ENCODE results near the gene SYNM. TPM values are rescaled to one million over a fixed set of nuclear protein-coding genes. Genes with fewer than 3 reads are reported as not detected.

The SYNM gene
- total RNA-seq, 1 donor from 2014 or later = 19.5 TPM

DNA sequence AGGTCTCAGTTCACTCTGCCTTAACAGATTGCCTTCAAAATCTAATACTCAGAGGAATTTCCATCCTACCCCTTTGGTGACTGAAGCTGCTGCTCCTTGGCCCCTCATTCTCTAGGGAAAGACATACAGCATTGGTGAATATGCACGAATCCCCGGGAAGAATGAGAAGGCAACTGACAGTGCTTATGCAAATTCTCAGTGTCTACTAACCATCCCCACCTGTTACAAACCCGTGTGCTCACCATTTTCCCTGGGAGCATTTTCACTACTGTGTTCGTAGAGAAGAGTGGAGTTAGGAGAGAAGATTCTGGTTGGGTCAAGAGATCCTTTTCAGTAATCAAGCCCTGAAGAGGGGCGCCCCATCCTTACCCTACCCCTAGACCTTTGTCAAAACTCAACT is 37.7 kb downstream of the SYNM start:
- Histone ChIP-seq H3K4me1 (no peaks in the 10 kb centered on the region), H3K36me3 (peaks cover 4% of the 10 kb centered on the region), H3K27me3 (no peaks in the 10 kb centered on the region), H3K4me3 (no peak overlapping the region), H3K9me3 (no peaks in the 10 kb centered on the region), H3K27ac (no peak overlapping the region)
- ATAC-seq (no peak), DNase-seq (no peak)
- no peak for TF ChIP-seq CTCF (IDR thresholded peaks at IDR 0.05)
- intact Hi-C loops (cut with DNase I) = no loop called here

GRCh38 chr15:99143242-99143641 is 38.4 kb downstream of the SYNM start:
- no peak for TF ChIP-seq CTCF (IDR thresholded peaks at IDR 0.05)
- intact Hi-C loops (cut with DNase I) = no loop called here
- no peak for DNase-seq
- no peak for ATAC-seq
- H3K27ac ChIP-seq = no peak overlapping the region
- H3K4me3 ChIP-seq = no peak overlapping the region
- no peaks in the 10 kb centered on the region for H3K36me3 ChIP-seq
- no peaks in the 10 kb centered on the region for H3K9me3 ChIP-seq
- no peaks in the 10 kb centered on the region for H3K4me1 ChIP-seq
- no peaks in the 10 kb centered on the region for H3K27me3 ChIP-seq

- TF ChIP-seq CTCF (IDR thresholded peaks at IDR 0.05) = no peak
- no peak overlapping the region for H3K4me3 ChIP-seq
- H3K4me1 ChIP-seq = no peaks in the 10 kb centered on the region
- H3K27ac ChIP-seq = no peak overlapping the region
- DNase-seq = no peak
- H3K27me3 ChIP-seq = no peaks in the 10 kb centered on the region
- H3K36me3 ChIP-seq = no peaks in the 10 kb centered on the region
- intact Hi-C loops (cut with DNase I) = no loop called here
- ATAC-seq = peak; percentile 79
- H3K9me3 ChIP-seq = no peaks in the 10 kb centered on the region
Measured at GRCh38 chr15:99143655-99144610, 39.1 kb downstream of the SYNM start.

- Histone ChIP-seq H3K27me3 (no peaks in the 10 kb centered on the region), H3K27ac (no peak overlapping the region), H3K36me3 (no peaks in the 10 kb centered on the region), H3K4me3 (no peak overlapping the region), H3K4me1 (no peaks in the 10 kb centered on the region), H3K9me3 (no peaks in the 10 kb centered on the region)
- intact Hi-C loops (cut with DNase I) = no loop called here
- no peak for DNase-seq
- ATAC-seq = no peak
- no peak for TF ChIP-seq CTCF (IDR thresholded peaks at IDR 0.05)
Measured at GRCh38 chr15:99145005-99145404, 40.1 kb downstream of the SYNM start.

- H3K36me3 ChIP-seq = peaks cover under 1% of the 10 kb centered on the region
- no peaks in the 10 kb centered on the region for H3K4me1 ChIP-seq
- no peak for DNase-seq
- no peaks in the 10 kb centered on the region for H3K9me3 ChIP-seq
- H3K27ac ChIP-seq = no peak overlapping the region
- ATAC-seq = no peak
- H3K4me3 ChIP-seq = no peak overlapping the region
- no peaks in the 10 kb centered on the region for H3K27me3 ChIP-seq
- no peak for TF ChIP-seq CTCF (IDR thresholded peaks at IDR 0.05)
- intact Hi-C loops (cut with DNase I) = no loop called here
Measured at GRCh38 chr15:99145778-99146177, 40.9 kb downstream of the SYNM start.
